Panc1 (cell line): Measurements from ENCODE around the gene TRMT61B. TPM values are rescaled to one million over a fixed set of nuclear protein-coding genes. Genes with fewer than 3 reads are reported as not detected.

Source experiments
- ATAC-seq: fragments of 200-7000 bp; cut with Tn5 transposase; 2 replicates; pipeline ENCODE4 v1.9.1; 2020; ENCODE audit warnings: mild to moderate bottlenecking, moderate library complexity
- BruUV-seq: library from RNA; stranded (reverse); fragments of 400-500 nt; replicated peaks from 2 replicates; lab custom pipeline; 2021; lab: Mats Ljungman, UMichigan
- CTCF ChIA-PET: fragments of 300-600 bp; sonication (Branson Sonifier 250); formaldehyde crosslinking; loops from one replicate; lab custom pipeline; 2022; ENCODE audit warnings: antibody characterized with exemption; lab: Charles Lee
- POLR2A ChIA-PET: fragments of 300-600 bp; sonication (Branson Sonifier 250); formaldehyde crosslinking; loops from one replicate; lab custom pipeline; 2022; ENCODE audit warnings: antibody characterized with exemption; lab: Charles Lee
- DNase-seq: peaks from one replicate; pipeline ENCODE4 v3.0.0-alpha.2; 2010; ENCODE audit warnings: low read depth, low spot score
- H3K27ac ChIP-seq: 2 replicates; pipeline ENCODE4 v1.5.1; 2011; ENCODE audit warnings: mild to moderate bottlenecking, low read length, inconsistent platforms
- H3K27me3 ChIP-seq: fragments of 200-500 bp; sonication (Bioruptor generic); 2 replicates; pipeline ENCODE4 v1.6.0; 2014; ENCODE audit warnings: low read length, inconsistent platforms; ENCODE audit not compliant: control insufficient read depth, insufficient read depth
- H3K36me3 ChIP-seq: fragments of 200-500 bp; sonication (Bioruptor generic); 2 replicates; pipeline ENCODE4 v1.5.1; 2014; ENCODE audit warnings: inconsistent platforms, mild to moderate bottlenecking, low read length, moderate library complexity; ENCODE audit not compliant: control insufficient read depth, insufficient read depth
- H3K4me1 ChIP-seq: 2 replicates; pipeline ENCODE4 v1.5.1; 2011; ENCODE audit warnings: inconsistent platforms, mild to moderate bottlenecking, low read length, moderate library complexity; ENCODE audit not compliant: control insufficient read depth, insufficient read depth
- H3K4me3 ChIP-seq, 2 experiments: 2 replicates each; pipeline ENCODE4 v1.5.1; 2011 to 2012; ENCODE audit warnings: low read depth in 2 of 2, low read length in 2 of 2, mild to moderate bottlenecking in 2 of 2, inconsistent platforms in 1 of 2, moderate library complexity in 1 of 2
- H3K9me3 ChIP-seq: fragments of 200-500 bp; sonication (Bioruptor generic); 2 replicates; pipeline ENCODE4 v1.5.1; 2014; ENCODE audit warnings: low read depth, mild to moderate bottlenecking, inconsistent platforms, low read length, moderate library complexity; ENCODE audit not compliant: control insufficient read depth, insufficient read depth
- POLR2AphosphoS5 ChIP-seq: IDR thresholded peaks from 2 replicates; pipeline ENCODE4 v1.6.1; 2012; ENCODE audit warnings: mild to moderate bottlenecking, low read depth, low read length, moderate library complexity
- SIN3A ChIP-seq: IDR thresholded peaks from 2 replicates; pipeline ENCODE4 v1.6.1; 2012; ENCODE audit warnings: low read depth, mild to moderate bottlenecking, low read length, moderate library complexity, borderline replicate concordance; ENCODE audit not compliant: insufficient read depth
- TCF7L2 ChIP-seq: IDR thresholded peaks from 2 replicates; pipeline ENCODE4 v1.6.1; 2011; ENCODE audit warnings: mild to moderate bottlenecking, low read depth, low read length, inconsistent platforms
- in situ Hi-C: cut with HindIII; loops from 2 replicates; pipeline ENCODE4 v1.10.0; 2016; ENCODE audit warnings: low sequenced_read_pairs, low pct_unique_long_range_greater_than_20kb
- intact Hi-C: fragments of 100-400 bp; cut with micrococcal nuclease; formaldehyde crosslinking; loops from one replicate; pipeline ENCODE4 v1.10.0; 2022; ENCODE audit not compliant: unreplicated experiment
- total RNA-seq: library from RNA; stranded (reverse); gene quantifications from one replicate; pipeline ENCODE4 v1.2.1, GENCODE V29; 2021; ENCODE audit not compliant: unreplicated experiment
- TF ChIP-seq, protein P1 (sequence below): fragments of 450-650 bp; IDR thresholded peaks from 2 replicates; pipeline ENCODE4 v1.5.1; 2017; ENCODE audit warnings: mild to moderate bottlenecking
- TF ChIP-seq, protein P2 (sequence below), 2 experiments: IDR thresholded peaks; 2 replicates each; pipeline ENCODE4 v1.6.1; 2011 to 2012; ENCODE audit warnings: low read depth in 2 of 2, control low read depth in 1 of 2, low read length in 1 of 2, mild to moderate bottlenecking in 1 of 2, moderate library complexity in 1 of 2; ENCODE audit not compliant: insufficient read depth in 1 of 2

Gene TRMT61B
- total RNA-seq, 1 experiment from 2014 or later, result 14.3 TPM

DNA sequence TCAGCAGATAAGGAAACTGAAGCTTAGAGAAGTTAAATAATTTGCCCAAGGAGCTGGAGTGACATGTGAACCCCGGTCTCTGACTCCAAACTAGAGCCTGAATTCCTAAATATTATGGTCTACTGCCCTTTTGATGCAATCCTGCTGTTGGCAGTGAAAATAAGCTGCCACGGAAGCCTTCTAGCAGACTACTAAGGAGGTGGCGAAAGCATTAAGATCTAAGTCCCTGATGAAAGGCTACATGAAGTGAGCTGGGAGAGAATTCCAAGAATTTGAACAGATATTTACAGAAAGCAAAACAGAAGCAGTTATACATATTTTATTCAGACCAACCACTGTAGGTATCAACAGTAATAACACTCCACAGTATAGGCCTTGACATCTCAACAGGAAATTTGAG is 28.1 kb downstream of the TRMT61B start:
- TF ChIP-seq SIN3A, result no peak
- TF ChIP-seq POLR2AphosphoS5, result no peak
- TF ChIP-seq, protein P1, sequence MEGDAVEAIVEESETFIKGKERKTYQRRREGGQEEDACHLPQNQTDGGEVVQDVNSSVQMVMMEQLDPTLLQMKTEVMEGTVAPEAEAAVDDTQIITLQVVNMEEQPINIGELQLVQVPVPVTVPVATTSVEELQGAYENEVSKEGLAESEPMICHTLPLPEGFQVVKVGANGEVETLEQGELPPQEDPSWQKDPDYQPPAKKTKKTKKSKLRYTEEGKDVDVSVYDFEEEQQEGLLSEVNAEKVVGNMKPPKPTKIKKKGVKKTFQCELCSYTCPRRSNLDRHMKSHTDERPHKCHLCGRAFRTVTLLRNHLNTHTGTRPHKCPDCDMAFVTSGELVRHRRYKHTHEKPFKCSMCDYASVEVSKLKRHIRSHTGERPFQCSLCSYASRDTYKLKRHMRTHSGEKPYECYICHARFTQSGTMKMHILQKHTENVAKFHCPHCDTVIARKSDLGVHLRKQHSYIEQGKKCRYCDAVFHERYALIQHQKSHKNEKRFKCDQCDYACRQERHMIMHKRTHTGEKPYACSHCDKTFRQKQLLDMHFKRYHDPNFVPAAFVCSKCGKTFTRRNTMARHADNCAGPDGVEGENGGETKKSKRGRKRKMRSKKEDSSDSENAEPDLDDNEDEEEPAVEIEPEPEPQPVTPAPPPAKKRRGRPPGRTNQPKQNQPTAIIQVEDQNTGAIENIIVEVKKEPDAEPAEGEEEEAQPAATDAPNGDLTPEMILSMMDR, result no peak
- no peak for TF ChIP-seq TCF7L2
- TF ChIP-seq, protein P2, sequence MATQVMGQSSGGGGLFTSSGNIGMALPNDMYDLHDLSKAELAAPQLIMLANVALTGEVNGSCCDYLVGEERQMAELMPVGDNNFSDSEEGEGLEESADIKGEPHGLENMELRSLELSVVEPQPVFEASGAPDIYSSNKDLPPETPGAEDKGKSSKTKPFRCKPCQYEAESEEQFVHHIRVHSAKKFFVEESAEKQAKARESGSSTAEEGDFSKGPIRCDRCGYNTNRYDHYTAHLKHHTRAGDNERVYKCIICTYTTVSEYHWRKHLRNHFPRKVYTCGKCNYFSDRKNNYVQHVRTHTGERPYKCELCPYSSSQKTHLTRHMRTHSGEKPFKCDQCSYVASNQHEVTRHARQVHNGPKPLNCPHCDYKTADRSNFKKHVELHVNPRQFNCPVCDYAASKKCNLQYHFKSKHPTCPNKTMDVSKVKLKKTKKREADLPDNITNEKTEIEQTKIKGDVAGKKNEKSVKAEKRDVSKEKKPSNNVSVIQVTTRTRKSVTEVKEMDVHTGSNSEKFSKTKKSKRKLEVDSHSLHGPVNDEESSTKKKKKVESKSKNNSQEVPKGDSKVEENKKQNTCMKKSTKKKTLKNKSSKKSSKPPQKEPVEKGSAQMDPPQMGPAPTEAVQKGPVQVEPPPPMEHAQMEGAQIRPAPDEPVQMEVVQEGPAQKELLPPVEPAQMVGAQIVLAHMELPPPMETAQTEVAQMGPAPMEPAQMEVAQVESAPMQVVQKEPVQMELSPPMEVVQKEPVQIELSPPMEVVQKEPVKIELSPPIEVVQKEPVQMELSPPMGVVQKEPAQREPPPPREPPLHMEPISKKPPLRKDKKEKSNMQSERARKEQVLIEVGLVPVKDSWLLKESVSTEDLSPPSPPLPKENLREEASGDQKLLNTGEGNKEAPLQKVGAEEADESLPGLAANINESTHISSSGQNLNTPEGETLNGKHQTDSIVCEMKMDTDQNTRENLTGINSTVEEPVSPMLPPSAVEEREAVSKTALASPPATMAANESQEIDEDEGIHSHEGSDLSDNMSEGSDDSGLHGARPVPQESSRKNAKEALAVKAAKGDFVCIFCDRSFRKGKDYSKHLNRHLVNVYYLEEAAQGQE (IDR thresholded peaks at IDR 0.05; ENCODE audit: insufficient read depth in 1 of 2, low read depth in 2 of 2, low read length in 1 of 2), result no peak
- no TSS peak for BruUV-seq
- ATAC-seq, result no peak
- H3K4me3 ChIP-seq, result no peak overlapping the region
- intact Hi-C loops (no loop called here), in situ Hi-C loops (loop anchor here (5.0 kb wide), 1 partner anchor 40 kb away; no protein-coding TSS in a partner anchor)
- H3K9me3 ChIP-seq, result no peaks in the 10 kb centered on the region
- no peaks in the 10 kb centered on the region for H3K36me3 ChIP-seq
- POLR2A ChIA-PET, result interaction anchor here (0.7 kb wide), 1 partner anchor 760 kb away, joined by 3 read pairs; no protein-coding TSS in a partner anchor
- CTCF ChIA-PET, result no interaction called here
- no peaks in the 10 kb centered on the region for H3K27me3 ChIP-seq
- no peaks in the 10 kb centered on the region for H3K4me1 ChIP-seq
- no peak for DNase-seq
- no peak overlapping the region for H3K27ac ChIP-seq

DNA sequence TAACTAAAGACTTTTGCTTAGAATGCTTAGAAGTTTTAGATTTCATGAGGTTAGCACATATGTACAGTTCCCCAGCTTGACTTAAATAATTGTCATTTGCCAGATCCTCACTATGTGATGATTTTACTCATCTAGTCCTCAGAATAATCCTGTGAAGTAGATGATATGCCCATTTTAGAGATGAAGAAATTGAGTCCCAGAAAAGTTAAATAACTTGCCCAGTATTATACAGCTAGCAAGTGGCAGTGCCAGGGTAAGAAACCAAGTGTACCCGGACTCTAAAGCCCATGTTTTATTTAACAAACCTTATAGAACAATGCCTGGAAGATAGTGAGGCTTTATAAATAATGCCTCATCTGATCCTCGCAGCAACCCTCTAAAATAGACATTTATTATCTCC is 31.1 kb downstream of the TRMT61B start:
- Histone ChIP-seq H3K9me3 (no peaks in the 10 kb centered on the region), H3K4me3 (no peak overlapping the region), H3K36me3 (no peaks in the 10 kb centered on the region), H3K27ac (no peak overlapping the region), H3K4me1 (no peaks in the 10 kb centered on the region), H3K27me3 (no peaks in the 10 kb centered on the region)
- ATAC-seq (no peak), DNase-seq (no peak)
- CTCF ChIA-PET, result no interaction called here
- intact Hi-C loops (no loop called here), in situ Hi-C loops (no loop called here)
- POLR2A ChIA-PET, result no interaction called here
- no TSS peak for BruUV-seq
- TF ChIP-seq POLR2AphosphoS5, result no peak
- no peak for TF ChIP-seq TCF7L2
- TF ChIP-seq, protein P2 (IDR thresholded peaks at IDR 0.05; ENCODE audit: insufficient read depth in 1 of 2, low read depth in 2 of 2, low read length in 1 of 2), result no peak
- TF ChIP-seq SIN3A, result no peak
- TF ChIP-seq, protein P1, result no peak
